HEK293 (cell line): Measurements from ENCODE around the gene C18orf32.
"Not testable (repeated sequence)": the region's sequence is repeated elsewhere in the genome, so short reads cannot be mapped to it uniquely, and the experiment has no call there.

Experiments used
- CTCF ChIA-PET: fragments of 350-600 bp; formaldehyde crosslinking; extraction: SDS; loops from one replicate; lab custom pipeline; 2021; ENCODE audit warnings: antibody characterized with exemption; lab: Yijun Ruan, JAX
- POLR2A ChIA-PET: fragments of 300-600 bp; formaldehyde crosslinking; extraction: SDS; loops from one replicate; lab custom pipeline; 2020; ENCODE audit warnings: antibody characterized with exemption, inconsistent platforms; lab: Yijun Ruan, JAX
- H3K27ac ChIP-seq: fragments of 200-500 bp; sonication (Bioruptor generic); 2 replicates; pipeline ENCODE4 v1.5.1; 2014; ENCODE audit warnings: low read depth, low read length, control low read depth, inconsistent platforms; ENCODE audit errors: extremely low read depth
- H3K36me3 ChIP-seq, 2 experiments: fragments of 200-500 bp in 1 of 2; sonication (Bioruptor generic) in 1 of 2; 1 replicate in 1 of 2; 2 replicates in 1 of 2; pipeline ENCODE4 v1.5.1; 2014 to 2017; ENCODE audit warnings: inconsistent platforms in 2 of 2, low read length in 2 of 2; ENCODE audit not compliant: control insufficient read depth in 2 of 2, insufficient read depth in 1 of 2
- H3K4me1 ChIP-seq: fragments of 200-500 bp; sonication (Bioruptor generic); 2 replicates; pipeline ENCODE4 v1.5.1; 2014; ENCODE audit warnings: mild to moderate bottlenecking, low read length, inconsistent platforms; ENCODE audit not compliant: control insufficient read depth, insufficient read depth
- H3K4me3 ChIP-seq: 2 replicates; pipeline ENCODE4 v1.5.1; 2011; ENCODE audit warnings: low read depth, mild to moderate bottlenecking, control low read depth, low read length, moderate library complexity
- H3K9me3 ChIP-seq: fragments of 200-500 bp; sonication (Bioruptor generic); 2 replicates; pipeline ENCODE4 v1.5.1; 2014; ENCODE audit warnings: low read depth, low read length, inconsistent platforms; ENCODE audit not compliant: control insufficient read depth, insufficient read depth
- GLI2 ChIP-seq: fragments of 450-650 bp; formaldehyde crosslinking; IDR thresholded peaks from 2 replicates; pipeline ENCODE4; 2017; ENCODE audit warnings: missing biosample characterization, missing genetic modification characterization, low read depth, borderline replicate concordance
- MZF1 ChIP-seq: fragments of 450-650 bp; formaldehyde crosslinking; IDR thresholded peaks from 2 replicates; pipeline ENCODE4 v1.5.1; 2017; ENCODE audit warnings: missing biosample characterization, missing genetic modification characterization, borderline replicate concordance
- PRDM4 ChIP-seq: fragments of 450-650 bp; formaldehyde crosslinking; IDR thresholded peaks from 2 replicates; pipeline ENCODE4 v1.5.1; 2017; ENCODE audit warnings: missing biosample characterization, missing genetic modification characterization
- RBAK ChIP-seq: fragments of 450-650 bp; formaldehyde crosslinking; IDR thresholded peaks from 2 replicates; pipeline ENCODE4 v1.5.1; 2016; ENCODE audit warnings: missing biosample characterization, missing genetic modification characterization
- SP3 ChIP-seq: fragments of 450-650 bp; formaldehyde crosslinking; IDR thresholded peaks from 2 replicates; pipeline ENCODE4 v1.5.1; 2016; ENCODE audit warnings: missing biosample characterization, missing genetic modification characterization
- ZBTB11 ChIP-seq: fragments of 450-650 bp; formaldehyde crosslinking; conservative IDR thresholded peaks from 2 replicates; pipeline ENCODE4 v1.5.1; 2016; ENCODE audit warnings: low read depth, missing biosample characterization, missing genetic modification characterization
- ZBTB21 ChIP-seq: fragments of 450-650 bp; formaldehyde crosslinking; IDR thresholded peaks from 2 replicates; pipeline ENCODE4 v1.5.1; 2017; ENCODE audit warnings: missing biosample characterization, missing genetic modification characterization
- ZBTB8A ChIP-seq: fragments of 450-650 bp; formaldehyde crosslinking; IDR thresholded peaks from 2 replicates; pipeline ENCODE4 v1.5.1; 2016; ENCODE audit warnings: missing biosample characterization, missing genetic modification characterization
- ZFP3 ChIP-seq: fragments of 450-650 bp; formaldehyde crosslinking; IDR thresholded peaks from 2 replicates; pipeline ENCODE4 v1.5.1; 2016; ENCODE audit warnings: low read depth, missing biosample characterization, missing genetic modification characterization
- ZNF121 ChIP-seq: fragments of 450-650 bp; formaldehyde crosslinking; IDR thresholded peaks from 2 replicates; pipeline ENCODE4 v1.5.1; 2016; ENCODE audit warnings: missing biosample characterization, missing genetic modification characterization
- ZNF223 ChIP-seq: fragments of 450-650 bp; formaldehyde crosslinking; IDR thresholded peaks from 2 replicates; pipeline ENCODE4 v1.5.1; 2016; ENCODE audit warnings: missing biosample characterization, missing genetic modification characterization
- ZNF266 ChIP-seq: fragments of 450-650 bp; formaldehyde crosslinking; IDR thresholded peaks from 2 replicates; pipeline ENCODE4 v1.5.1; 2016; ENCODE audit warnings: missing biosample characterization, missing genetic modification characterization, low read depth
- ZNF341 ChIP-seq: fragments of 450-650 bp; formaldehyde crosslinking; IDR thresholded peaks from 2 replicates; pipeline ENCODE4; 2016; ENCODE audit warnings: low read depth, missing biosample characterization, missing genetic modification characterization
- ZNF366 ChIP-seq: fragments of 450-650 bp; formaldehyde crosslinking; conservative IDR thresholded peaks from 2 replicates; pipeline ENCODE4 v1.5.1; 2016; ENCODE audit warnings: missing biosample characterization, missing genetic modification characterization
- ZNF426 ChIP-seq: fragments of 450-650 bp; formaldehyde crosslinking; IDR thresholded peaks from 2 replicates; pipeline ENCODE4 v1.5.1; 2017; ENCODE audit warnings: missing biosample characterization, missing genetic modification characterization, mild to moderate bottlenecking, inconsistent platforms, moderate library complexity
- ZNF433 ChIP-seq: fragments of 450-650 bp; formaldehyde crosslinking; IDR thresholded peaks from 2 replicates; pipeline ENCODE4 v1.5.1; 2016; ENCODE audit warnings: missing biosample characterization, missing genetic modification characterization, low read depth
- ZNF501 ChIP-seq: fragments of 450-650 bp; formaldehyde crosslinking; IDR thresholded peaks from 2 replicates; pipeline ENCODE4 v1.5.1; 2016; ENCODE audit warnings: missing biosample characterization, missing genetic modification characterization
- ZNF510 ChIP-seq: fragments of 450-650 bp; formaldehyde crosslinking; IDR thresholded peaks from 2 replicates; pipeline ENCODE4 v1.5.1; 2018; ENCODE audit warnings: mild to moderate bottlenecking, missing genetic modification characterization, missing biosample characterization; ENCODE audit not compliant: insufficient replicate concordance
- ZNF518A ChIP-seq: fragments of 450-650 bp; formaldehyde crosslinking; conservative IDR thresholded peaks from 2 replicates; pipeline ENCODE4 v1.5.1; 2016; ENCODE audit warnings: low read depth, missing biosample characterization, missing genetic modification characterization
- ZNF529 ChIP-seq: fragments of 450-650 bp; formaldehyde crosslinking; IDR thresholded peaks from 2 replicates; pipeline ENCODE4 v1.5.1; 2017; ENCODE audit warnings: missing genetic modification characterization, missing biosample characterization; ENCODE audit not compliant: insufficient replicate concordance
- ZNF530 ChIP-seq: fragments of 450-650 bp; formaldehyde crosslinking; IDR thresholded peaks from 2 replicates; pipeline ENCODE4 v1.5.1; 2016; ENCODE audit warnings: low read depth, missing biosample characterization, missing genetic modification characterization
- ZNF580 ChIP-seq: fragments of 450-650 bp; formaldehyde crosslinking; IDR thresholded peaks from 2 replicates; pipeline ENCODE4 v1.5.1; 2016; ENCODE audit warnings: missing biosample characterization, missing genetic modification characterization
- ZNF654 ChIP-seq: fragments of 450-650 bp; formaldehyde crosslinking; IDR thresholded peaks from 2 replicates; pipeline ENCODE4 v1.5.1; 2016; ENCODE audit warnings: low read depth, missing biosample characterization, missing genetic modification characterization
- ZNF704 ChIP-seq: fragments of 450-650 bp; formaldehyde crosslinking; IDR thresholded peaks from 2 replicates; pipeline ENCODE4 v1.5.1; 2016; ENCODE audit warnings: missing biosample characterization, missing genetic modification characterization
- ZXDB ChIP-seq: fragments of 450-650 bp; formaldehyde crosslinking; IDR thresholded peaks from 2 replicates; pipeline ENCODE4 v1.5.1; 2016; ENCODE audit warnings: missing biosample characterization, missing genetic modification characterization

Gene C18orf32

GRCh38 chr18:49506438-49506837, 19.4 kb upstream of the C18orf32 start:
- H3K4me3 ChIP-seq, H3K36me3 ChIP-seq, POLR2A ChIA-PET, H3K4me1 ChIP-seq, H3K27ac ChIP-seq, H3K9me3 ChIP-seq: not testable (repeated sequence)
- CTCF ChIA-PET, result interaction anchor here (0.6 to 6.7 kb wide), 3 partner anchors 353 to 912 kb away, joined by 3 to 169 read pairs (median 4); no protein-coding TSS in a partner anchor
- TF ChIP-seq ZNF529 (tag by site-specific recombination) (peak; percentile 60), ZNF341 (tag by site-specific recombination) (0 out of 2 replicates have a peak, but pooled peaks have one; percentile 37), ZNF530 (tag by site-specific recombination) (peak; percentile 68; the same call in 1 of the 2 replicates), MZF1 (tag by site-specific recombination) (peak; percentile 67; the same call in 1 of the 2 replicates), ZNF580 (peak; percentile 82), ZBTB21 (peak; percentile 52; the same call in 1 of the 2 replicates), PRDM4 (peak; percentile 25; the same call in 1 of the 2 replicates), ZXDB (tag by site-specific recombination) (peak; percentile 76), GLI2 (tag by site-specific recombination) (peak; percentile 68; the same call in 1 of the 2 replicates), ZNF510 (tag by site-specific recombination) (peak; percentile 86), ZNF501 (tag by site-specific recombination) (peak; percentile 81), ZNF223 (peak; percentile 53; the same call in 1 of the 2 replicates), ZNF654 (tag by site-specific recombination) (peak; percentile 34), SP3 (peak; percentile 38; the same call in 1 of the 2 replicates), ZNF518A (peak; percentile 90), RBAK (tag by site-specific recombination) (peak; percentile 83; the same call in 1 of the 2 replicates), ZNF266 (tag by site-specific recombination) (peak; percentile 95), ZNF426 (tag by site-specific recombination) (peak; percentile 95), ZNF121 (peak; percentile 47; the same call in 1 of the 2 replicates), ZNF704 (peak; percentile 61; the same call in 1 of the 2 replicates), ZNF366 (tag by site-specific recombination) (0 out of 2 replicates have a peak, but pooled peaks have one; percentile 20), ZBTB8A (tag by site-specific recombination) (peak; percentile 79), ZFP3 (peak; percentile 32; the same call in 1 of the 2 replicates), ZNF433 (tag by site-specific recombination) (peak; percentile 77), ZBTB11 (tag by site-specific recombination) (peak; percentile 88)
